Adrenal gland (tissue), 12 donors: ENCODE measurements around the gene CELF2. TPM values are rescaled to one million over a fixed set of nuclear protein-coding genes. Genes with fewer than 3 reads are reported as not detected.

ENCODE experiments used
- DNase-seq, 7 donors: peaks; one replicate each; pipeline ENCODE4 v3.0.0-alpha.2; 2019 to 2020
- H3K27ac ChIP-seq, 5 donors: fragments of 200-600 bp; sonication (generic) in 4 of 5; 1 replicate in 3 of 5; 2 replicates in 2 of 5; pipeline versions ENCODE4 v1.5.1 to v1.8.0; 2016 to 2020; ENCODE audit warnings: mild to moderate bottlenecking in 1 of 5
- H3K27me3 ChIP-seq: fragments of 200-600 bp; 2 replicates; pipeline ENCODE4 v1.8.0; 2021
- H3K36me3 ChIP-seq, 2 donors: fragments of 200-600 bp; replicated peaks in 1 of 2; 1 replicate in 1 of 2; 2 replicates in 1 of 2; pipeline versions ENCODE4 v1.5.1 to v1.8.0; 2018 to 2022
- H3K4me1 ChIP-seq, 2 donors: fragments of 200-600 bp; replicated peaks in 1 of 2; 1 replicate in 1 of 2; 2 replicates in 1 of 2; pipeline versions ENCODE4 v1.5.1 to v1.8.0; 2018 to 2021
- H3K4me3 ChIP-seq, 4 donors: fragments of 200-600 bp; sonication (generic) in 3 of 4; one replicate each; pipeline ENCODE4 v1.5.1; 2016 to 2018
- H3K9me3 ChIP-seq, 3 donors: fragments of 200-600 bp; sonication (generic) in 1 of 3; replicated peaks in 1 of 3; 1 replicate in 2 of 3; 2 replicates in 1 of 3; pipeline versions ENCODE4 v1.5.1 to v1.8.0; 2016 to 2021
- CTCF ChIP-seq, 6 experiments: fragments of 450-650 bp in 4 of 6; fragments of 200-600 bp in 2 of 6; sonication (generic) in 1 of 6; IDR thresholded peaks; 1 replicate in 5 of 6; 2 replicates in 1 of 6; pipeline versions ENCODE4 v1.5.1 to v1.8.0; 2016 to 2021; ENCODE audit warnings: antibody characterized with exemption in 6 of 6, mild to moderate bottlenecking in 2 of 6, moderate library complexity in 1 of 6
- POLR2A ChIP-seq, 2 donors: fragments of 450-650 bp; IDR thresholded peaks; one replicate each; pipeline ENCODE4 v1.6.1; 2017; ENCODE audit warnings: antibody characterized with exemption in 2 of 2, mild to moderate bottlenecking in 2 of 2, moderate library complexity in 1 of 2
- WGBS, 4 donors: extraction: QIAGEN DNeasy Blood & Tissue Kit in 2 of 4; methylation state at CpG; one replicate each; pipeline versions ENCODE4 v1.1.5 to v1.1.7; 2013 to 2017; 5-methylcytosine and 5-hydroxymethylcytosine counted together
- intact Hi-C, 2 donors: fragments of 100-400 bp; cut with DNase I; formaldehyde crosslinking; loops; one replicate each; pipeline versions ENCODE4 v1.14.1 to v1.15.0; 2022 to 2023
- polyA plus RNA-seq, 3 donors: library from polyadenylated mRNA; stranded (reverse); fragments of 200-250 nt in 2 of 3; fragments of 350-450 nt in 1 of 3; fragmentation: Illumina TruSeq in 1 of 3; extraction: RNeasy Lipid Tissue Mini Kit (QIAGEN cat#74804) in 1 of 3; gene quantifications; one replicate each; pipeline ENCODE4 v1.2.3, GENCODE V29; 2013 to 2014
- total RNA-seq, 9 donors: library from RNA; depleted of rRNA in 4 of 9; stranded (reverse); fragments of >200 nt in 4 of 9; fragments of 120-200 nt in 1 of 9; fragmentation: NEBNext Ultra II Directional in 1 of 9; extraction: Animal tissue kit (Norgen Biotek cat#: 25700) in 1 of 9; gene quantifications; one replicate each; pipeline versions ENCODE4 v1.1.0 to v1.2.4, GENCODE V29; 2013 to 2023
- donor health status: healthy with polysubstance abuse.
- donor health status: Bipolar disorder and iron deficiency.
- donor health status: DM: yes; HTN: yes; CAD: no.
- donor health status: DM: no; HTN: no; CAD: no.
- donor health status: DM: no; HTN: no; CAD: no.
- donor health status: DM: yes; HTN: yes; CAD: no.

Gene CELF2
- total and polyA plus RNA-seq, 12 donors = 2.7 to 26.0 (median 10.3) TPM

GRCh38 chr10:11295492-11295891 lies 277.8 kb downstream of the CELF2 start:
- no peaks in the 10 kb centered on the region for H3K36me3 ChIP-seq
- intact Hi-C loops = no loop called here
- peak in 1 of 7 donors; percentile 5 for DNase-seq
- no peaks in the 10 kb centered on the region for H3K9me3 ChIP-seq
- 56 to 93% (median 87%) methylated on average over 3 of the region's 3 CpGs for WGBS, 4 donors
- no peaks in the 10 kb centered on the region for H3K27me3 ChIP-seq
- no peak overlapping the region for H3K27ac ChIP-seq
- TF ChIP-seq POLR2A (IDR thresholded peaks at IDR 0.05) = no peak
- no peak for TF ChIP-seq CTCF (IDR thresholded peaks at IDR 0.05)
- H3K4me3 ChIP-seq = no peak overlapping the region
- no peaks in the 10 kb centered on the region for H3K4me1 ChIP-seq

DNA sequence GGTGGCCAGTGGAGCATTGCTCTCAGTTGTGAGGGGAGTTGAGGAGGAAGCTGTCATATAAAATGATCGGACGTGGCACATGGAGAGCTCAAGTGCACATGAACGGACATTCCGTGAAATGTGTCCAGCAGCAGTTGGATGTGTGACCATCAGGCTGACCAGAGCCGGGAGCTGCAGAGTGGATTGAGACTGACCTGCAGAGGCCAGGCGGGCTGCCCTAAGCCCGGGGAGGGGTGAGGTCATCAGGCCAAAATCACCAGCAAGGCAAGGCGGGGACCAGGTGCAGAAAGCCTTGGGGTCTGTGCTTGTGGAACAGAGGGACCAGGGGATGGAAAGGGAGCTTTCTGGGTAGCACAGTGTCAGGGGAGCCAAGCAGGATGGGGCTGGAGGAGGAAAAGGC lies 279.5 kb downstream of the CELF2 start:
- intact Hi-C loops = no loop called here
- TF ChIP-seq CTCF (IDR thresholded peaks at IDR 0.05) = no peak
- no peak for TF ChIP-seq POLR2A (IDR thresholded peaks at IDR 0.05)
- H3K4me1 ChIP-seq = no peaks in the 10 kb centered on the region
- no peaks in the 10 kb centered on the region for H3K9me3 ChIP-seq
- no peak overlapping the region for H3K4me3 ChIP-seq
- H3K27ac ChIP-seq = no peak overlapping the region
- no peaks in the 10 kb centered on the region for H3K27me3 ChIP-seq
- DNase-seq = peak in 1 of 7 donors; percentile 31
- 90 to 97% (median 94%) methylated on average over 8 of the region's 8 CpGs for WGBS, 4 donors
- H3K36me3 ChIP-seq = no peaks in the 10 kb centered on the region

GRCh38 chr10:11298116-11298515 lies 280.4 kb downstream of the CELF2 start:
- H3K36me3 ChIP-seq = no peaks in the 10 kb centered on the region
- WGBS, 4 donors = 71 to 83% (median 77%) methylated on average over 5 of the region's 5 CpGs
- H3K9me3 ChIP-seq = no peaks in the 10 kb centered on the region
- H3K27ac ChIP-seq = no peak overlapping the region
- intact Hi-C loops = no loop called here
- DNase-seq = peak in 1 of 7 donors; percentile 39
- H3K4me3 ChIP-seq = no peak overlapping the region
- no peak for TF ChIP-seq CTCF (IDR thresholded peaks at IDR 0.05)
- no peak for TF ChIP-seq POLR2A (IDR thresholded peaks at IDR 0.05)
- H3K27me3 ChIP-seq = no peaks in the 10 kb centered on the region
- no peaks in the 10 kb centered on the region for H3K4me1 ChIP-seq

GRCh38 chr10:11299125-11299524 lies 281.5 kb downstream of the CELF2 start:
- WGBS, 4 donors = 90 to 93% (median 91%) methylated on average over 8 to 11 of the region's 11 CpGs
- intact Hi-C loops = no loop called here
- H3K36me3 ChIP-seq = no peaks in the 10 kb centered on the region

More at GRCh38 chr10:11299125-11299524, 281.5 kb downstream of the CELF2 start:
- DNase-seq = peak in 1 of 7 donors; percentile 28
- no peaks in the 10 kb centered on the region for H3K27me3 ChIP-seq
- no peaks in the 10 kb centered on the region for H3K9me3 ChIP-seq
- no peaks in the 10 kb centered on the region for H3K4me1 ChIP-seq
- TF ChIP-seq POLR2A (IDR thresholded peaks at IDR 0.05) (no peak), CTCF (IDR thresholded peaks at IDR 0.05) (no peak)
- no peak overlapping the region for H3K4me3 ChIP-seq
- no peak overlapping the region for H3K27ac ChIP-seq
